Spleen (tissue), 3 donors: ENCODE results near the gene PDE4D.

Experiments
- POLR2A ChIP-seq, 3 donors: fragments of 450-650 bp; IDR thresholded peaks; one replicate each; pipeline ENCODE4 v1.5.1; 2017; ENCODE audit warnings: antibody characterized with exemption in 3 of 3, mild to moderate bottlenecking in 1 of 3
- POLR2AphosphoS5 ChIP-seq, 3 donors: sonication (generic); formaldehyde crosslinking; IDR thresholded peaks; one replicate each; pipeline ENCODE4 v1.5.1; 2017; ENCODE audit warnings: antibody characterized with exemption in 3 of 3

DNA sequence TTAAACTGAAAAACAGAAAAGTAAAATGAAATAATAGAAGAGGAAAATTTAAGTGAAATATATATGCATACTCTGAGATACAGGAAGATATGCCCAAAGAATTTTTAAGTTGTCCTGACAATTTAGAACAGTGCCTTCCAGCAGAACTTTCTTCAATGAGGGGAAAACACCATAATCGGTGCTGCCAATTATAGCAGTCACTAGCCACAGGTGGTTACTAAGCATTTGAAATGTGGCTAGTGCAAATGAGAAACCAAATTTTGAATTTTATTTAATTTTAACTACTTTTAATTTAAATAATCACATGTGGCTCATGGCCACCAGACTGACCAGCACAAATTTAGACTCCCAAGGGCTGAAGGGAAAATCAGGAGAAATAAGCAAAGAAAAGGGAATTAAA lies 900.1 kb downstream of the PDE4D start:
- no peak for TF ChIP-seq POLR2AphosphoS5 (IDR thresholded peaks at IDR 0.05)
- no peak for TF ChIP-seq POLR2A (IDR thresholded peaks at IDR 0.05)
